Measurements from ENCODE around the gene ROBO1.

The ROBO1 gene

GRCh38 chr3:78894787-78895186 is 873.0 kb downstream of the ROBO1 start:
- Histone ChIP-seq H2AFZ (ENCODE audit: low read depth, low read length, severe bottlenecking) (no peak overlapping the region), H3K36me3 (ENCODE audit: low read length) (no peaks in the 10 kb centered on the region), H3K27ac (ENCODE audit: low read depth, low read length) (no peak overlapping the region), H3F3A (ENCODE audit: insufficient read depth) (no peaks in the 10 kb centered on the region), H3K79me2 (ENCODE audit: insufficient read depth, low read length) (no peaks in the 10 kb centered on the region), H3K27me3 (ENCODE audit: low read length) (no peaks in the 10 kb centered on the region), H3K9me2 (replicated peaks; ENCODE audit: insufficient read depth, low read length) (no peaks in the 10 kb centered on the region), H4K20me1 (ENCODE audit: low read depth, low read length) (no peaks in the 10 kb centered on the region), H3K9ac (ENCODE audit: low read length) (no peak overlapping the region), H3K9me3 (ENCODE audit: insufficient read depth, low read length) (no peaks in the 10 kb centered on the region), H3K4me3 (ENCODE audit: insufficient read depth, low read length, poor library complexity, severe bottlenecking) (no peak overlapping the region), H3K4me2 (ENCODE audit: low read depth, low read length, poor library complexity, severe bottlenecking) (no peak overlapping the region)
- TF ChIP-seq CTCF (IDR thresholded peaks at IDR 0.05; ENCODE audit: insufficient read depth, low read length, poor library complexity, severe bottlenecking), result no peak
- no peak for TF ChIP-seq EZH2phosphoT487 (conservative IDR thresholded peaks at IDR 0.05; ENCODE audit: low read length)

GRCh38 chr3:78893161-78893560 is 874.6 kb downstream of the ROBO1 start:
- no peak overlapping the region for H3K4me3 ChIP-seq (ENCODE audit: insufficient read depth, low read length, poor library complexity, severe bottlenecking)
- H3K27me3 ChIP-seq (ENCODE audit: low read length), result no peaks in the 10 kb centered on the region
- no peak overlapping the region for H2AFZ ChIP-seq (ENCODE audit: low read depth, low read length, severe bottlenecking)
- no peaks in the 10 kb centered on the region for H3K36me3 ChIP-seq (ENCODE audit: low read length)
- no peaks in the 10 kb centered on the region for H3K9me3 ChIP-seq (ENCODE audit: insufficient read depth, low read length)
- no peaks in the 10 kb centered on the region for H4K20me1 ChIP-seq (ENCODE audit: low read depth, low read length)
- no peak overlapping the region for H3K4me2 ChIP-seq (ENCODE audit: low read depth, low read length, poor library complexity, severe bottlenecking)
- H3K9me2 ChIP-seq (replicated peaks; ENCODE audit: insufficient read depth, low read length), result no peaks in the 10 kb centered on the region
- no peak overlapping the region for H3K9ac ChIP-seq (ENCODE audit: low read length)
- no peak overlapping the region for H3K27ac ChIP-seq (ENCODE audit: low read depth, low read length)
- TF ChIP-seq EZH2phosphoT487 (conservative IDR thresholded peaks at IDR 0.05; ENCODE audit: low read length) (no peak), CTCF (IDR thresholded peaks at IDR 0.05; ENCODE audit: insufficient read depth, low read length, poor library complexity, severe bottlenecking) (no peak)
- no peaks in the 10 kb centered on the region for H3K79me2 ChIP-seq (ENCODE audit: insufficient read depth, low read length)
- H3F3A ChIP-seq (ENCODE audit: insufficient read depth), result no peaks in the 10 kb centered on the region

- no peaks in the 10 kb centered on the region for H3K36me3 ChIP-seq (ENCODE audit: low read length)
- no peaks in the 10 kb centered on the region for H3K27me3 ChIP-seq (ENCODE audit: low read length)
- no peak for TF ChIP-seq EZH2phosphoT487 (conservative IDR thresholded peaks at IDR 0.05; ENCODE audit: low read length)
- TF ChIP-seq CTCF (IDR thresholded peaks at IDR 0.05; ENCODE audit: insufficient read depth, low read length, poor library complexity, severe bottlenecking), result no peak
- H3K9ac ChIP-seq (ENCODE audit: low read length), result no peak overlapping the region
- no peak overlapping the region for H3K27ac ChIP-seq (ENCODE audit: low read depth, low read length)
- H3K4me3 ChIP-seq (ENCODE audit: insufficient read depth, low read length, poor library complexity, severe bottlenecking), result no peak overlapping the region
- no peak overlapping the region for H2AFZ ChIP-seq (ENCODE audit: low read depth, low read length, severe bottlenecking)
- no peak overlapping the region for H3K4me2 ChIP-seq (ENCODE audit: low read depth, low read length, poor library complexity, severe bottlenecking)
- H3K9me3 ChIP-seq (ENCODE audit: insufficient read depth, low read length), result no peaks in the 10 kb centered on the region
- no peaks in the 10 kb centered on the region for H3K9me2 ChIP-seq (replicated peaks; ENCODE audit: insufficient read depth, low read length)
- H4K20me1 ChIP-seq (ENCODE audit: low read depth, low read length), result no peaks in the 10 kb centered on the region
- H3K79me2 ChIP-seq (ENCODE audit: insufficient read depth, low read length), result no peaks in the 10 kb centered on the region
- no peaks in the 10 kb centered on the region for H3F3A ChIP-seq (ENCODE audit: insufficient read depth)
These were observed 878.5 kb downstream of the ROBO1 start for GRCh38 chr3:78889348-78889747.
